Glomerular visceral epithelial cell (primary cell): ENCODE data around the gene HK1.
"Not testable (repeated sequence)": the region's sequence is repeated elsewhere in the genome, so short reads cannot be mapped to it uniquely, and the experiment has no call there.

ENCODE experiments used
- DNase-seq: peaks from one replicate; pipeline ENCODE4 v3.0.0-alpha.2; 2016; ENCODE audit errors: extremely low spot score

Gene HK1

GRCh38 chr10:69254877-69255276, 23.4 kb upstream of the HK1 start:
- DNase-seq, result no peak

GRCh38 chr10:69259547-69260243, 18.6 kb upstream of the HK1 start:
- DNase-seq, result no peak

- no peak for DNase-seq
These were observed 17.1 kb upstream of the HK1 start for GRCh38 chr10:69261184-69261583.

GRCh38 chr10:69262292-69262751, 16.0 kb upstream of the HK1 start:
- DNase-seq, result no peak

GRCh38 chr10:69265521-69265920, 12.8 kb upstream of the HK1 start:
- no peak for DNase-seq

- DNase-seq, result no peak
These were observed 9.4 kb upstream of the HK1 start for GRCh38 chr10:69268761-69269416.

- no peak for DNase-seq
These were observed 8.5 kb upstream of the HK1 start for GRCh38 chr10:69269761-69270160.

- DNase-seq, result no peak
These were observed 7.3 kb upstream of the HK1 start for GRCh38 chr10:69270990-69271389.

GRCh38 chr10:69272624-69273023, 5.7 kb upstream of the HK1 start:
- no peak for DNase-seq

GRCh38 chr10:69275444-69275843, 2.9 kb upstream of the HK1 start:
- no peak for DNase-seq

- DNase-seq, result no peak
These were observed 1.8 kb upstream of the HK1 start for GRCh38 chr10:69276503-69276902.

- no peak for DNase-seq
These were observed 814 bp downstream of the HK1 start for GRCh38 chr10:69279110-69279509.

- DNase-seq, result no peak
These were observed 3.5 kb downstream of the HK1 start for GRCh38 chr10:69281507-69282413.

GRCh38 chr10:69284402-69284801, 6.1 kb downstream of the HK1 start:
- not testable (repeated sequence) for DNase-seq

- DNase-seq, result no peak
These were observed 7.4 kb downstream of the HK1 start for GRCh38 chr10:69285699-69286098.

GRCh38 chr10:69287181-69287580, 8.9 kb downstream of the HK1 start:
- DNase-seq, result no peak

GRCh38 chr10:69290993-69291392, 12.7 kb downstream of the HK1 start:
- DNase-seq, result no peak

GRCh38 chr10:69292459-69292858, 14.2 kb downstream of the HK1 start:
- DNase-seq, result no peak

- DNase-seq, result no peak
These were observed 16.8 kb downstream of the HK1 start for GRCh38 chr10:69295027-69295636.

GRCh38 chr10:69303632-69304051, 25.3 kb downstream of the HK1 start:
- peak; percentile 12 for DNase-seq

- DNase-seq, result no peak
These were observed 28.1 kb downstream of the HK1 start for GRCh38 chr10:69306421-69306820.

- DNase-seq, result no peak
These were observed 29.1 kb downstream of the HK1 start for GRCh38 chr10:69307434-69307833.
